ENCODE results near the gene HSPG2.
"Not testable (repeated sequence)": the region's sequence is repeated elsewhere in the genome, so short reads cannot be mapped to it uniquely, and the experiment has no call there.

HSPG2 gene

DNA sequence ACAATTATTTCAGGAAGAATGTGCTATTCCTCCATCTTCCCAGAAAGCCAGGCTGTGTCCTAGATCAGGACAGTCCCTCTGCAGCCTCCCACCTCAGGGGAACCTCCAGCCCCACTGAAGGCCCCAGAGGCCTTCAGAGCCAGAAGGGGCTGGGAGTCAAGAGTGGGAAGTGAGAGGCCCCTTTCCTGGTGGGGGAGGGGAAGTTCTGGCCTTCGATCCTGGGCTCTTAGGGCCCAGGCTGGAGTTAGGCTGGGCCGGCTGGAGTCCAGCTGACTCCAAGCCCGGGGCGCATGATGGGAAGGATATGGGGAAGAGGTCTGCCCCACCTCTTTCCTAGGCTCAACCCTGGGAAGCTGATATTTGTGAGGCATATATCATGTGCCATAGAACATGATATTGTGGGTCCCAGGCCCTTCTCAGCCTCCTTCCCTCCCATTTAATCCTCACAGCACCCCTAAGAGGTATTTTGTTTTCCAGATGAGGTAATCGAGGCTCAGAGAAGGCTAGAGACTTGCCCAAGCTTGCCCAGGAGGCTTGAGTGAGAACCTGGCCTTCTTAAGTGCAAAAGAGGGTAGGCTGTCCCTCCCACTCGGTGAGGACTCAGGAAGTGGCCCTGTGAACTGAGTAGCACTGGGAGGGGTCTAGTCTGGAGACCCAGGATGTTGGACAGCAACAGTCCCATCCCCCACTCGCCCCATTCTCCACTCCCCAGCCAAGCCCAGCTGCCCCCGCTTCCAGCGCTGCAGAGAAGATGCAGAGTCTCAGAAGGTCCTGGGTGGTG lies 18.6 kb upstream of the HSPG2 start:
- no peak for DNase-seq

DNA sequence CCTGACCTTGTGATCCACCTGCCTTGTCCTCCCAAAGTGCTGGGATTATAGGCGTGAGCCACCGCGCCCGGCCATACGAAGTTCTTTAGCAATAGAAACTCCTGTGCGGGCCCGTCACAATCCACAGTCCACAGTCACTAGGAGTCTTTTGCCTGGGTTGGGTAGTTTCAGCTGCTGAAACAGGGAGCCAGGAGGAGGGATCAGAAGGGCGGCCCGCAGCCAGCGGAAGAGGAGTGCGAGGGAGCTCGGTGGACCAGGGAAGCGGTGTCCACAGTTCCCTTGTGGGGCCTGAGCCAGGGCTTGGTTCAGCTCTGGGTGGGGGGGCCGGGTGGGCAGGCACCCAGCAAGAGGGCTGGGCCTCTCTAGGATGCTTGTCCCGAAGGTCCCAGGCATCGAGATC lies 17.9 kb upstream of the HSPG2 start:
- no peak for DNase-seq

GRCh38 chr1:21952786-21953520 lies 15.8 kb upstream of the HSPG2 start:
- no peak for DNase-seq

DNA sequence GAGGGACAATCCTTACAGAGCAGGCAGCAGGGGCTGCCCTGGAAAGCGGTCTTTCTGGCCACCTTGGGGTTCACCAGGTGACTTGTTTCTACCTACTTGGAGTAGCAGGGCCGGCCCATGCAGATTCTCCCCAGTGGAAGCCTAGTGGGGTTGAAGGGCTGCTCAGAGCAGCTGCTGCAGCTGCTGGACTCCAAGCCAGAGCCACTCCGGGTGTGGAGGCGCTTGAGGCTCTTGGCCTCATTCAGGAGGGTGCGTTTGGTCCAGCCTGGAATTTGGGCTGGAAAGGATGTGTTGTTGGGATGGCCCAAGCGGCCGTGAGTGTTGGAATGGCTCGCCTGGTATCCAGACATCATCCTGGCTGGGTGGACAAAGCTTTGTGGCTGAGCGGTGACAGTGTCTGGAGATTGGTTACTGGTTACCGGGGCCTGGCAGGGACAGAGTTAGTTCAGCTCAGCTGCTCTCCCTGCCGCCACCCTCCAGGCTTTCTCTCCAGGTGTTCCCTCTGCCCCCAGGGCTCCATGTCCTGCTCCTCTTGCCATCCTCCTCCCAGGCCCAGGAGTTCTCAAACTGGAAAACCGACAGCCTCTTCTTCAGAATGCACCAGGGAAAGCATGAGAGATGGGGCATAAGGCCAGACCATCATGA lies 14.2 kb upstream of the HSPG2 start:
- no peak for DNase-seq

GRCh38 chr1:21950734-21951133 lies 13.6 kb upstream of the HSPG2 start:
- no peak for DNase-seq

- DNase-seq, result no peak
Measured at GRCh38 chr1:21946836-21947587, 9.9 kb upstream of the HSPG2 start.

DNA sequence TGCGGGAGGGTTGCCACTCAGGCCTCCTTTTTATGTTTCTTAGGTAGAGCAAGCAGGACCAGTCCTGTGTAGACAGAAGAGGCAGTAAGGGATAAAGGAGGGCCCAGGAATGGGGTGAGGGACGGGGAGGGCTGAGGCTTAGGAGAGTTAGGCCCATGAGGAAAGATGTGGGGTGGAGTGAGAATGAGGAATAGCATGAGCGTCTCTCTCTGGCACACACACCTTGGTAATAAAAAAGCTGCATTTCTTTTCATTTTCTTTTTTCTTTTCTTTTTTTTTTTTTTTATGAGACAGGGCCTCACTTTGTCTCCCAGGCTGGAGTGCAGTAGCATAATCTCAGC lies 7.6 kb upstream of the HSPG2 start:
- no peak for DNase-seq

DNA sequence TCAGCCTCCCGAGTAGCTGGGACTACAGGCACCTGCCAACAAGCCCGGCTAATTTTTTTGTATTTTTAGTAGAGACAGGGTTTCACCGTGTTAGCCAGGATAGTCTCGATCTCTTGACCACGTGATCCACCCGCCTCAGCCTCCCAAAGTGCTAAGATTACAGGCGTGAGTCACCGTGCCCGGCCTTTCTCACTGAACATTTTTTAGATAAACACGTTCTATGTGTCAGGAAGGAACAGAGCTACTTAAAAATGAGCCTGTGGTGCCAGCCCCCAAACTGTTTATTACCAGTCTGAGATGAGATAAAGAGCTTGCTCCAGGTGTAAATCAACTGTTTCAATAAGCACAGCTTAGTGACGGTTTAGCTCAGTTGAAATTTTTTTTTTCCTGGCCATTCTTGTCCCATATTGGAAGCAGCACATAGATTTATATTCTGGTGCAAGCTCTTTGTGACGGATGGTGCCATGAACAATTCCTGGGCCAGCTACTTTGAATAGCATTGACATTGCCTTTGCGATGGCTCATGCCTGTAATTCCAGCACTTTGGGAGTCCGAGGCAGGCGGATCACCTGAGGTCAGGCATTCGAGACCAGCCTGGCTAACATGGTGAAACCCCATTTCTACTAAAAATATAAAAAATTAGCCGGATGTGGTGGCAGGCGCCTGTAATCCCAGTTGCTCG lies 6.0 kb upstream of the HSPG2 start:
- DNase-seq, result not testable (repeated sequence)

DNA sequence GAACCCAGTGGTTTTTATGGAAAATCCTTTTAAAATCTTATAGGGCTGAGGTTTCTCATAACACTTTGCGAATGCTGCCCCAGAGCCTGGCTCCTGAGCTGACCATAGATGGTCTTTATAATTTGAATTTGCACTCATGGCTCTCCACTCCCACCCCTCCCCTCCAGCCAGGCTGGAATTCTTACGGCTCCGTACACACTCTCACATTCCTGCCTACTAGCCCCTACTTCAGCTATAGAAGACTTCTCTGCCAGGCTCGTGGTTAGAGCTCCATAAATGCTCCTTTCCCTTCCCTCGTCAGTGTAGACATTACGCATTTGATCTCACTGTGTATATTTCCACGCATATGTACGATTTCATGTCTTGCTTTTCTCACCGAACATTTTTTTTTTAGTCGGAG lies 5.4 kb upstream of the HSPG2 start:
- no peak for DNase-seq

DNA sequence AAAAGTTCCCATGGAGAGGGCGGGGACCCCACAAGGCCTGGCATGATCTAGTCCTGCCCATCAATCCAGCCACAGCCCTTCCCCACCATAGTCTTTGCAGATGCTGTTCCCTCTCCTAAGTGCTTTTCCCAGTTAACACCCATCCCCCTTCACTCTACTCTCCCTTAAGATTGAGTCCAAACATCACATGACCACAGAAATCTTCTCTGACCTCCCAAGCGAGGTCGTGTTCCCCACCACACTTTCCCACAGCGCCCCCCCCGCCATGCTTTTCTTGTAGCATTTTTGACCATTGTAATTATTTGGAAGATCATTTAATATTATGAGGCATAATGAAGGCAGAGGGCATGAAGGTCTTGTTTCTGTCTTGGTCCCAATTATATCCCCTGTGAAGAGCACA lies 4.3 kb upstream of the HSPG2 start:
- no peak for DNase-seq

DNA sequence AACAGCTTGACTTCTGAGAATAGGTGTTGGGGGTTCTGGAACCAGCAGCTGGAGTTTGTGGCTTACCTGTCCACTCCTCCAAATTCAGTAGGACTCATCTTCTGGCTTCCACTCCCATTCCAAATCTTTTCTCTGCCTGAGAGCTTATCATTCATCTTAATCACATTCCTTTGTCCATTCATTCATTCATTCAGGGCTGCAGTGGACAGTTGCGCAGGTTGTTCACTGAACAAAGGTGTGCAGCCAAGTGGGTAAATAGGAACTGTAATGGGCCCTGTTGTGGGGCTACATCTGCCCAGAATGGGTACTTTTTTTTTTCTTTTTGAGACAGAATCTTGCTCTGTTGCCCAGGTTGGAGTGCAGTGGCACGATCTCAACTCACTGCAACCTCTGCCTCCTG lies 3.4 kb upstream of the HSPG2 start:
- DNase-seq, result no peak

DNA sequence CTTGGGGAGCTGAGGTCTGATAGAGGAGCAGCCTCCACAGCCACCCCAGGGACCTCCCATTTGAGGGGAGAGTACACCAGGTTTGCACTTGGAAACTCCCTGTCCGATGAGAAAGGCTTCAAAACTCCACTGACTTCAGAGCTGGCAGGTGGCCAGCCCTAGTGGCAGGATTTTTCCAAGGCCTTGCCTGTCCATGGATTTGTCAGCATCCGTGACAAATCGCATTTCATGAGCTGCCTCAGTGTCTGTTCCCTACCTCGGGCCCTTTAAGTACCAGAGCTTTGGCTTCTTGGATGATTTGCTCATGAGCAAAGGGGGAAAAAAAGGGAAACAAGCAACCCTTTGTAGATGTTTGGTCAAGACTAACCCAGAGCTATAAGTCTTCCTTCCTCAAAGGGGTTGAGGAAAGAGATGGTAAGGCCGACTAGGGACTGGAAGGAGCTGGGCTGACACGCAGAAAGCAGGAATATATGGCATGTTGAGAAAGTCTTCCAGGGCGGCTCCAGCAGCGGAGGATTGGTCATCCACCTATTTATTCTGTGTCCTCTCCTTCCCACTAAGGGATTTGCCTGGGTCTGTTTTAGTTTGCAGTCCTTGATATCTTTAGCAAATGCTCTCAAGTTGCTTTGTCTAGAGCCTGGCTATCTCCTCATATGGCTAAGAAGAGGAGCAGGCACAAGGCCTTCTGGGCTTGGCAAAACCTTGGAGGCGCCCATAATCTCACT lies 2.7 kb upstream of the HSPG2 start:
- DNase-seq, result no peak

GRCh38 chr1:21938732-21939538 lies 1.8 kb upstream of the HSPG2 start:
- no peak for DNase-seq

- DNase-seq, result peak; percentile 42 to 66
Measured at GRCh38 chr1:21937372-21938121, 437 bp upstream of the HSPG2 start.

DNA sequence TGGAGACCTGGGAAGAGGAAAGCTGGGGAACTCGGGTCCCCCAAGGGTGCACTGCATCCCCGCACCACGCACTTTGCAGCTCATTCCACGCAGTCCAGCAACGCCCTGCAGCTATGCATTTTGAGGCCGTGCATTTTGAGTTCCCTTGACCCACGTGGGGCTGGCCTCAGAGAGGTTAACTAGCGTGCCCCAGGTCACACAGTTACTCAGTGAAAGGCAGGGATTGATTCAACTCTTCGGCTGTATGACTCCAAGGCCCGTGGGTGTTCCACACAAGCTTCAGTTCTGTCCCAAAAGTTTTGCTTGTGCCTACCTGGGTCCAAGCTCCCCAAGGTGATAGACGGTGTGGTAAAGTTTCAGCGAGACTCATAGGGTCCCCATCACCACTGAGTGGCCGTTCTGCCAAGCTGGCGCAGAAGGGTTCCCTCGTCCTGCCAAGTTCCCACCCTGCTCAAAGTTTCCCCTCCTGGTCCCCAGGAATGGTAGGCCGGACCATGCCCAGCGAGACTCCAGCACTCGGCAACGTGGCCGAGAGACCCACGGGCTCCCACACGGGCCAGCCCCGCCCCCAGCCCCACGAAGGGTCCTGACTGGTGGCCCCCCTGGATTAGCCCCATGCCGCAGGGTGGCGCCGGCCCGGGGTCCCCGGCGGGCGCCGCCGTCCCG lies 611 bp downstream of the HSPG2 start:
- DNase-seq, result peak in 1 of 2 donors; percentile 10

DNA sequence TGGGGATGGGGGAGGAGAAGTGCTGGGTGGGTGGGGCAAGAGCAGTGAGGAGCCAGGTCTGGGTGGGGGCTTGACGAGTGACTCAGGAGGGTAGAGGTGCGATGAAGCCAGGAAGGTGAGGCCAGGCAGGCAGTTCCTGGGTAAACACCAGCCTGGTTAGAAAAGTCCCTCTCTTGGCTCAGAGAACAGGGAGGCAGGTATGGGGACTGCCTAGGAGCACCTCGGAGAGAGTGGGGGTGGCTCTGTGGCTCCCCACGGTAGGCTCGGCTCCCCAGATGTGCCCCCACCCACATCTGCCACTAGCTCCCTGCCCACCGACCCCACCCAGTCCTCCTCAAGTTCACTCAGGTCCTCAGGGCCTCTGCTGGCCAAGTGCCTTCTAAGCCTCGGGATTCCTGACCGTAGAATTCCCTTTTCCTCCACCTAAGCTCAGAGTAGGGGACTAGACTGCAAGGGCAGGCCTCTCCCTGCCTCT lies 1.2 kb downstream of the HSPG2 start:
- no peak for DNase-seq

GRCh38 chr1:21935393-21935804 lies 1.7 kb downstream of the HSPG2 start:
- DNase-seq, result no peak

- DNase-seq, result no peak
Measured at GRCh38 chr1:21933397-21934248, 3.5 kb downstream of the HSPG2 start.

DNA sequence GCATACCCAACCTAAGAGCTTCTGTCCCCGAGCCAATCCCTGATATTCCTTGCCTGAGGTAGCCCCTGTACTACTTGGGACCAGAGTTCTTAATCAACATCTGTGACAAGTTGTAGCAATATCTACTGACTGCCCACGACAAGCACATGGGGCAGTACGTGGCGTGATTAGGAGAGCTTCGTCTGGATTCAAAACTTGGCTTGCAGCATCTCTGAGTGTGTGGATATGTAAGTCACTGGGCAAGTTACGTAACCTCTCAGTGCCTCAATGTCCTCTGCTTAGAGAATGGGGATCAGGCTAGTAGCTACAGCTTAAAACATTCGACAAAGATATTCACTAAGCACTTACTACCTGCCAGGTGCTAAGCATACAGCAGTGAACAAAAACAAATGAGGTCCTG lies 5.0 kb downstream of the HSPG2 start:
- no peak for DNase-seq

All from stimulated activated CD4-positive, alpha-beta T cell treated with anti-CD3 and anti-CD28 coated beads, Interleukin-2, amount 100 ng/mL, for 48 hours (primary cell).